ENCODE measurements around the gene ABCD2.
"Not testable (repeated sequence)": the region's sequence is repeated elsewhere in the genome, so short reads cannot be mapped to it uniquely, and the experiment has no call there.

The ABCD2 gene

DNA sequence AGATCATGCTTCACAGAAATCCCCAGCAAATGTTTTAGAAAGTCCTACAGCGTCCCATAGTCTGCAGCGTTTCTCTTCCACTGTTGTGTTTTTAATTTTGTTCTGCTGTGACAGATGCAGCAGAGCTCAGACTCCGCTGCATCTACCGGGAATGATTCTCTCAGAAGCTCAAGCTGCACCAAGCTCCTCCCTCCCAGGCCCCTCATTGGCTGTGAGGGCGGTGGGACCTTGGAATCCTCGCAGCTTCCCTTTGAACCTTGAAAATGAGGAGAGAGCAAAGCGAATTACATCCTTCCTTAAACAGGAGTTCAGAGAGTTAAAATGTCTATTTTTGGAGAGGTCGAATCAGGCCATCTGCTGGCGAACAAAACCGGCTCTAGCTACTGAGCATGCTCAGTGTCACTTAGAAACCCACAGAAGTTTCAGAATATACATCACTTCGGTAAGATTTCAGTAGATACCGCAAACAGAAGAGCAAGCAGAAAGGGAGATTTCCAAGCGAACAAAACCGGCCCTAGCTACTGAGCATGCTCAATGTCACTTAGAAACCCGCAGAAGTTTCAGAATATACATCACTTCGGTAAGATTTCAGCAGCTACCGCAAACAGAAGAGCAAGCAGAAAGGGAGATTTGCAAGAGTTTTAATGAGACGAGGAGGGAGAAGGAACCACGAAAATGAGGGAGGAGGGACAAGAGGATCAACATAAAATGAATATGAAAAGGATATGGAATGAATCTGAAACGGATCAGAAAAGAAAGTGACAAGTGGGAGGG lies at the start of gene ABCD2:
Gene ABCD2 (minus strand): TSS at position 144 of the 774 bp plus-strand sequence. CDS start 188 bp downstream, outside the sequence.
- DNase-seq = peak; percentile 66

GRCh38 chr12:39660101-39660500 lies 40.5 kb upstream of the ABCD2 start:
- no peak for DNase-seq

DNA sequence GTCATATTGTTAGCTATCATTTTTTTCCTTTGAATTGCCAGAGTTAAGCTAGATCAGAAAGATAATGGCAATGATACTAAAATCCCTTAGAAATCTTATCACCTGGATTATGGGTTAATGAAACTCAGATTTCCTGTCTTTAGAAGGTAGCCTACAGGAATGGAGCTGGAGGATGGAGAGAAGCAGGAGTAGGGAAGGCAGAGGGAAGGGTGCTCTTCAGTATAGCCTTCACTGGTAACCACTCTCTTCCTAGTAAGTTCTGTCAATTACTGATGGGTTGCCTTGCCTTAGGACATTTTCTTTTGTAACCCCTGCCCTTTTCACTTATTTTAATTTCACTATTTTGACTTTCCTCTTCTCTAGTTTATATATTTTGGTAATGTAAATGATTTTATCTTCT lies 27.8 kb upstream of the ABCD2 start:
- no peak for DNase-seq

DNA sequence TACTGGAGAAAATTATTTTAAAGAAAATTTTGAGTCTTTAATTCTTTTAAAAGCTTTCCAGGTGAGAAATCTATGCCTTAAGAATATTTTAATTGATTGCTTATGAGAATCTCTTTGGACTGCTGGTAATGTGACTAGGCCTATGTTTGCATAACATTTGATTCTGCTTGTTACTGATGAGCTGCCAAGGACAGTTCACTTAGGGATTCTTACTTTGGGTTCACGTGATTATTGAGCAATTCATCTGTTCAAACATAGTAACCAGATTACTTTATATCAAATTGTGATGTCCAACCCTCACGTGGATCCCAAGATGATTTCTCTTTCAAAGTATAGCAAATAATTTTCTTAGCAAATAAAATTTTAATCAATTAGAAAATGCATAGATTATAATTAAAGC lies 27.4 kb upstream of the ABCD2 start:
- no peak for DNase-seq

GRCh38 chr12:39643052-39643451 lies 23.4 kb upstream of the ABCD2 start:
- no peak for DNase-seq

GRCh38 chr12:39638840-39639239 lies 19.2 kb upstream of the ABCD2 start:
- DNase-seq = no peak

GRCh38 chr12:39638178-39638577 lies 18.6 kb upstream of the ABCD2 start:
- DNase-seq = no peak

GRCh38 chr12:39632670-39633069 lies 13.1 kb upstream of the ABCD2 start:
- DNase-seq = no peak

DNA sequence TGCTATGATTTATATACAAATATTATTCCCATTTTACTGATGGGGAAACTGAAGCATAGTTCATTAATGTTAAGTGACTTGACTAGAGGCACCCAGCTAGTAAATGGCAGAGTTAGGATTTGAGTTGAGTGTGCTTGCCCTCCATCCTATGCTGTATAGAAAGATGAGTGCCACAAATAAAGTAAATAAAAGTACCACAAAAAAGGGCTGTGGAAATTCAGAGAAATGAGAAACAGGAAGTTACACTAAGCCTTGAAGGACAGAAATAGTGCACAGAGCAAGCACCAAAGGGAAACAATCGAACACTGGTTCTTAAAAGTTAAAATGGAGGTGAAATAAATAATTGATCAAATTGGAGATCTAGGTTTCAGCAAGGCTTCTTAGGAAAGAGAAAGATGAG lies 9.2 kb upstream of the ABCD2 start:
- DNase-seq = no peak

GRCh38 chr12:39627914-39628313 lies 8.3 kb upstream of the ABCD2 start:
- DNase-seq = no peak

GRCh38 chr12:39626033-39626814 lies 6.6 kb upstream of the ABCD2 start:
- no peak for DNase-seq

DNA sequence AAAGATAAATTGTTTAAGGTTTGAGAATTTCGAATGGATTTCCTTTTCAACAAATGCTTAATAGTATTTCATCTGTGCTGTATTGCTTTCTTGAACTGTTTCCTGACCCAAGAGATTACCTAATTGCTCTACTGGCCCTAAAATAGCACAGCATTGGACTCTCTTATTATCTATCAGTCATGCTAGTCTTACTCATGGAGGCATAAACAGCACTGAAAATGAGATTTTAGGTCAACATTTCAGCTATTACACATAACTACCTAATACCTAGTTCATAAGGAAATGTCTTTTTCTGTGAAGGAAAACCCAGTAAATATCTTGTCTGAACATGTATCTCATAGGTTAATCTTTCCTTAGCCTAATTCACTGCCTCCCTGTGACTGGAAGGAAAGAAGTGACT lies 4.3 kb upstream of the ABCD2 start:
- DNase-seq = no peak

DNA sequence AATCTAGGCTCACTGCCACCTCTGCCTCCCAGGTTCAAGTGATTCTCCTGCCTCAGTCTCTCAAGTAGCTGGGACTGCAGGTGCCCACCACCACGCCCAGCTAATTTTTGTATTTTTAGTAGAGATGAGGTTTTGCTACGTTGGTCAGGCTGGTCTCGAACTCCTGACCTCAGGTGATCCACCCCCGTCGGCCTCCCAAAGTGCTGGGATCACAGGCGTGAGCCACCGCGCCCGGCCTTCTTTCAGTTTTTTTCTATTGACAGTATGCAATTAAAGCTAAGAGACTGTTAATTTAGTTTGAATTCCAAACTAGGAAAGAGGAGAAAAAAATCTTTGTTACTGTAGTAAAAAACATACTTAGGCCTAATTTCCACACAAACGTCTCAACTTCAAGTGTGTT lies 3.6 kb upstream of the ABCD2 start:
- DNase-seq = not testable (repeated sequence)

DNA sequence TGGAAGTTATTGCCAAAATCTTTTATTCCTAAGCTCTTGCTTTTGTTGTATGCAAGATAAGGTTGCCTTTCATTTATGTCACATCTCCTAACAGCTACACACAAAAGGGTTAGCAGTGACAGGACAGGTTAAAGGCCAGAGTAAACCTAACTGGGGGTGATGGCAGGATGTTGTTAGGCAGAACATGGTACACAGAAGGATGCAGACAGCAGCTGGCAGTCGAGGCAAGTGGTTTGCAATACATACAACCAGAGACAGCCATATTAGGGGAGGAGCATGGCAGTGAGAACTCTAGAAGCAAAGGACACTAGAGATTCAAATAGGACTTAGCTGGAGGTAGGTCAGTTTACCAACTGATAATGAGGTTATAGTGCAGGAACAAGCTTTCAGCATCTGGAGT lies 2.7 kb upstream of the ABCD2 start:
- no peak for DNase-seq

DNA sequence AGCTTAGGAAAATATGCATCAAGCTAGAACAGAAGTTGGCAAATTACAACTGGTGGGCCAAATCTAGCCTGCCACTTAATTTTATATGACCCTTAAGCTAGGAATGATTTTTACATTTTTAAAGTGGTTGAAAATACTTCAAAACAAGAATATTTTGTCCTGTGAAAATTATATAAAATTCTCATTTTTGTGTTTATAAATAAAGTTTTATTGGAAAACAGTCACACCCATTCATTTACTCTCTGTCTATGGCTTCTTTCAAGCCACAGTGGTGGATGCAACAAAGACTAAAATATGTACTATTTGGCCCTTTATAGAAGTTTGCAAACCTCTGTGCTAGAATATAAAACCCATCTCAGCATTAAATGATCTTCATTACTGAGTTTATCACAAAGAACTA lies 2.1 kb upstream of the ABCD2 start:
- no peak for DNase-seq

DNA sequence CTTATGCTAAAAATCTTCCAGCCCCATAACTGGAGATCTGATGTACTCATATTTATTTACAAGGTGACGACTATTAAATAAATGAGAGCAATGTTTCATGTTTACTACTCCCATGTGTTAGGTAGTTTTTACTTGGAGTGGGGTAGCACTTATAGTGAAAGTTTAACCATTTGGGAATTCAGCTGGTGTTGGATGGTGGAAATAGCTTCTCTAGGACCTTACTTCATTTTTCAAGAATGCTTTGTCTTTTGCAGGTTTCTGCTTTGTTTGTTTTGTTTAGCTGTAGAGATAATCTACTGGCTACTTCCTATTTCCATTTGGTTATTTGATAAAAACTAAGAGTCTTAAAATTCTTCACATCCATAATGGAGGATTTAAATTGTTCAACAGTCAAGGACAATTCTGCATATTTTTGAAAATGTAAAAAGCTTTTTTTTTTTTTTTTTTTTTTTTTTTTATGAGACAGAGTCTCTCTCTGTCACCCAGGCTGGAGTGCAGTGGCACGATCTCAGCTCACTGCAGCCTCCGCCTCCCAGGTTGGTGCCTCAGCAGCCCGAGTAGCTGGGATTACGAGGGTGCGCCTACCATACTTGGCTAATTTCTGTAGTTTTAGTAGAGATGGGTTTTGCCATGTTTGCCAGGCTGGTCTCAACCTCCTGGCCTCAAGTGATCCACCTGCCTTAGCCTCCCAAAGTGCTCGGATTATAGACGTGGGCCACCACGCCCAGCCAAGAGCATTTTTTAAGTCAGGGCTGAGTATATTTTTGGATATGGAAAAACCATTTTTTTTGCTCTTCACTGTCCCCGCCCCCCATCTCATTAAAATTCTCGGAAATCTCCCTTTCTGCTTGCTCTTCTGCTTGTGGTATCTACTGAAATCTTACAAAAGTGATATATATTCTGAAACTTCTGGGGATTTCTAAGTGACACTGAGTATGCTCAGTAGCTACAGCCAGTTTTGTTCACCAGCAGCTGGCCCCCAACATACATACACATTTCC lies 1.4 kb upstream of the ABCD2 start:
- DNase-seq = peak; percentile 23

DNA sequence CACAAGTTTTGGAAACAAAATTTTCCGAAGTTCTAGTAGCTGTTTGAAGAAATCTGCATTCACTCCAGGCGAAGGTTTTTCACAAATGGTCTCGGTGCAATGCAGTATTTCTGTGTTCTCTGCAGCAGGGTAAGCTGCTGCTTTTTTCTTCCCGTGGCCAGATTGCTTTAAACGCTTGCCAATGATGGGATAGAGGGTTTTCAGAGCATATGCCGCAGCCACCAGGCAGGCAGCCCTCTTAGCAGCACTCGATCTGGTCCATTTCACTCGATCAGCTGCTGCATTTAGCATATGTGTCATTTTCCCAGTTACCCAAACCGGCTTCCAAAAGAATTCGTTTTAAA lies 315 bp downstream of the ABCD2 start:
- peak; percentile 15 for DNase-seq

- DNase-seq = no peak
These were observed 902 bp downstream of the ABCD2 start for GRCh38 chr12:39618701-39619100.

GRCh38 chr12:39617887-39618286 lies 1.7 kb downstream of the ABCD2 start:
- no peak for DNase-seq

DNA sequence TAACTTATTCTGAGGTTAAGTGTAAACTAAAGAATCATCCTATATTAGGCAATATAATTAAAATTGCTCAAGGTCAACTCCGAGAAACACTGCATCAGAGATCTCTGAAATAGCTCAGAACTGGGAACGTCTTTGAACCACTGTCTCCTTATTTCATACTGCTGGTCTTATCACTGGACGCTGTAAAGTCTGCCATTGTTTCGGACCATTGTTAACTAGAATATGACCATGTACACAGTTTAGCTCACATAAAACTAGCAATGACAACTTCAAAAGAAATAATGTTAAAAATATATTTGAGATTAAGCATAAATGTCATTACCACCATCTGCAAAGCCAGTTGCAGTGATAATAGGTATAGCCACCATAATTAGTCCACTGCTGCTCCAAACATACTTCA lies 2.9 kb downstream of the ABCD2 start:
- no peak for DNase-seq

DNA sequence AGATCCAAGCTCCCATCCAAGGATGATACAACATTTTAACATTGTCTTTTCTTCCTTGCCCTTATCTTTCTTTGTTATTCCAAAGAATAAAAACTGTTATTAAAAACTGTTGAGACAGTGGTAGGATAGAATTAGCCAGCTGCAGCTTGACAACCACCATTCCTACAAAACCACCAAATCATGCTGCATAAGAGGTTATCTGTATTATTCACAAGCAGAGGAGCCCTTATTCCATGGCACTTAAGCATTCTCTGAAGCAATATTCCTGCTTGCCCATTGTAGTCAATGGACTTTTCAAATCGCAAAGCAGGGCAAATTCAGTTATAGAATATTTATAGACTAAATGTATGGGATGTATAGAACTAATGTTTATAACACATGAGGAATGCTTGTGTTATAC lies 3.4 kb downstream of the ABCD2 start:
- no peak for DNase-seq

DNA sequence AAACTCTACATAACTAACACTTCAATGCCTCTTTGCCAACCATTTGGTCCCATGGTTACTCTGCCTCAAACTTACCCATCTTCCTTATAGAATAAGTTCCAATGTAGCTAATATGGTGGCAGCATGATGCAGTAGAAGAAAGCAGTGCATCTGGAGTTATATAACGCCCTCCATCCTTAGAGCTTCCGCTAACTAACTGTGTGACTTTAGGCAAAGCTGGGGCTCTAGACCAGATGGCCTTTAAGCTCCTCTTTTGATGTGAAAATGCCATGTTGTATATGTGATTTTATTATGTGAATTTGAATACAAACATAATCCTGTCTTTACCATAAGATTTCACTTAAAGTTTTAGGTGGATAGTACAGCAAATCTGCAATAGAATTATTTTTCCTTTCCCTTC lies 6.1 kb downstream of the ABCD2 start:
- DNase-seq = no peak

DNA sequence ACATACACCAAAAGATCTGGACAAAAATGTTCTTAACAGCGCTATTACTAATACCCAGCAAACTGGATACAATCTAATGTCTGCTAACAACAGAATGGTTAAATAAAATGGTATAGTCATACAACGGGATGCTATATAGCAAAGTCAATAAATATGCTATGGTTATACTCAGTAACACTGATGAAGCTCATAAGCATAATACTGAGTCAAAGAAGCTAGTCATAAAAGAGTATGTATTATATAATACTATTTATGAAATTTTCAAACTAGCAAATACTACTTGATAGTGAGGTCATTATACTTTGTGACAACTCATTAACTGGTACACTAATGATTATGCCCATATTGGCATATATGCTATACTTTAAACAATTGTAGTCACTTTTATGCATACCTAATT lies 7.4 kb downstream of the ABCD2 start:
- no peak for DNase-seq
